ENCODE data around the gene ADARB2.

- TF ChIP-seq CTCF (IDR thresholded peaks at IDR 0.05 in 2 of 3, conservative IDR thresholded peaks at IDR 0.05 in 1 of 3; ENCODE audit: control insufficient read depth in 2 of 3, extremely low read depth in 1 of 3, insufficient read depth in 1 of 3, low read depth in 3 of 3, low read length in 3 of 3) (no peak), RFX5 (IDR thresholded peaks at IDR 0.05; ENCODE audit: low read depth, low read length) (no peak), TBL1XR1 (IDR thresholded peaks at IDR 0.05; ENCODE audit: low read depth, low read length) (no peak), ZNF274 (IDR thresholded peaks at IDR 0.05; ENCODE audit: insufficient read depth, insufficient read length) (no peak), CEBPB (IDR thresholded peaks at IDR 0.05; ENCODE audit: borderline replicate concordance in 1 of 2, low read depth in 2 of 2, low read length in 2 of 2) (no peak), ZBTB4 (CRISPR knock-in tag; IDR thresholded peaks at IDR 0.05) (no peak), ZNF384 (IDR thresholded peaks at IDR 0.05; ENCODE audit: borderline replicate concordance, low read depth, low read length) (no peak), POLR2A (IDR thresholded peaks at IDR 0.05; ENCODE audit: low read depth, low read length) (no peak), LARP7 (IDR thresholded peaks at IDR 0.05) (no peak), RAD51 (IDR thresholded peaks at IDR 0.05) (no peak), RAD21 (IDR thresholded peaks at IDR 0.05; ENCODE audit: insufficient read depth, low read depth, low read length) (no peak), PML (IDR thresholded peaks at IDR 0.05; ENCODE audit: low read length) (no peak), ZNF24 (IDR thresholded peaks at IDR 0.05) (no peak)
Observed at GRCh38 chr10:1729751-1730150, 7.6 kb downstream of the ADARB2 start.

All from GM12878 (cell line).